CD4-positive, alpha-beta memory T cell (primary cell): Measurements from ENCODE around the gene OLAH. TPM values are rescaled to one million over a fixed set of nuclear protein-coding genes. Genes with fewer than 3 reads are reported as not detected.

Source experiments
- CTCF ChIA-PET: fragments of 350-600 bp; sonication (Branson Sonifier 250); formaldehyde crosslinking; loops from one replicate; lab custom pipeline; 2021; ENCODE audit warnings: inconsistent platforms; ENCODE audit not compliant: partially characterized antibody; lab: Charles Lee
- POLR2A ChIA-PET: fragments of 350-600 bp; sonication (Branson Sonifier 250); formaldehyde crosslinking; loops from one replicate; lab custom pipeline; 2021; ENCODE audit not compliant: partially characterized antibody; lab: Charles Lee
- DNase-seq, 5 donors: peaks; one replicate each; pipeline versions ENCODE4 v3.0.0 to v3.0.0-alpha.2; 2020 to 2022; ENCODE audit warnings: mixed read lengths in 1 of 5
- H3K27ac ChIP-seq: one replicate; pipeline ENCODE4 v1.7.0; 2013; ENCODE audit warnings: low read depth, low read length
- H3K27me3 ChIP-seq: 2 replicates; pipeline ENCODE4 v1.7.0; 2013; ENCODE audit warnings: mild to moderate bottlenecking, low read length, moderate library complexity; ENCODE audit not compliant: insufficient read depth
- H3K36me3 ChIP-seq: 2 replicates; pipeline ENCODE4 v1.7.0; 2013; ENCODE audit warnings: mild to moderate bottlenecking, low read length, moderate library complexity; ENCODE audit not compliant: insufficient read depth
- H3K4me1 ChIP-seq: 2 replicates; pipeline ENCODE4 v1.7.0; 2013; ENCODE audit warnings: mild to moderate bottlenecking, low read length, moderate library complexity; ENCODE audit not compliant: insufficient read depth
- H3K4me3 ChIP-seq, 2 donors: one replicate each; pipeline ENCODE4 v1.7.0; 2013; ENCODE audit warnings: low read length in 2 of 2, mild to moderate bottlenecking in 1 of 2
- H3K9me3 ChIP-seq, 2 donors: one replicate each; pipeline ENCODE4 v1.7.0; 2013; ENCODE audit warnings: low read length in 2 of 2, control low read depth in 1 of 2; ENCODE audit not compliant: control insufficient read depth in 1 of 2
- H3K27ac Mint-ChIP-seq, 7 donors: one replicate each; pipeline ENCODE4 v1.8.0; 2020 to 2021; ENCODE audit warnings: mixed read lengths in 7 of 7, mild to moderate bottlenecking in 6 of 7, inconsistent platforms in 3 of 7, moderate library complexity in 3 of 7
- H3K27me3 Mint-ChIP-seq, 2 donors: one replicate each; pipeline ENCODE4 v1.8.0; 2020 to 2021; ENCODE audit warnings: mixed read lengths in 2 of 2
- H3K36me3 Mint-ChIP-seq, 2 donors: one replicate each; pipeline ENCODE4 v1.8.0; 2020 to 2021; ENCODE audit warnings: mixed read lengths in 2 of 2, inconsistent platforms in 1 of 2, mild to moderate bottlenecking in 1 of 2
- H3K4me1 Mint-ChIP-seq, 4 donors: one replicate each; pipeline ENCODE4 v1.8.0; 2020 to 2021; ENCODE audit warnings: mixed read lengths in 4 of 4, mild to moderate bottlenecking in 1 of 4
- H3K4me3 Mint-ChIP-seq, 8 donors: one replicate each; pipeline ENCODE4 v1.8.0; 2020 to 2021; ENCODE audit warnings: mixed read lengths in 8 of 8, mild to moderate bottlenecking in 7 of 8, moderate library complexity in 6 of 8, inconsistent platforms in 3 of 8
- H3K9me3 Mint-ChIP-seq, 8 donors: one replicate each; pipeline ENCODE4 v1.8.0; 2020 to 2021; ENCODE audit warnings: mixed read lengths in 8 of 8, mild to moderate bottlenecking in 5 of 8, inconsistent platforms in 3 of 8, moderate library complexity in 1 of 8
- intact Hi-C: fragments of 100-400 bp; cut with micrococcal nuclease; formaldehyde crosslinking; loops from one replicate; pipeline ENCODE4 v1.15.1; 2023
- polyA plus RNA-seq, 2 donors: library from polyadenylated mRNA; unstranded; fragments of 300-500 nt; fragmentation: Illumina TruSeq; gene quantifications; one replicate each; pipeline ENCODE4 v1.2.3, GENCODE V29; 2021
- total RNA-seq, 2 experiments: library from RNA; stranded (reverse); gene quantifications; one replicate each; pipeline ENCODE4 v1.2.3, GENCODE V29; 2021

Gene OLAH
- total and polyA plus RNA-seq, 4 experiments from 2014 or later = 0.20 to 1.4 TPM; not detected in 2

DNA sequence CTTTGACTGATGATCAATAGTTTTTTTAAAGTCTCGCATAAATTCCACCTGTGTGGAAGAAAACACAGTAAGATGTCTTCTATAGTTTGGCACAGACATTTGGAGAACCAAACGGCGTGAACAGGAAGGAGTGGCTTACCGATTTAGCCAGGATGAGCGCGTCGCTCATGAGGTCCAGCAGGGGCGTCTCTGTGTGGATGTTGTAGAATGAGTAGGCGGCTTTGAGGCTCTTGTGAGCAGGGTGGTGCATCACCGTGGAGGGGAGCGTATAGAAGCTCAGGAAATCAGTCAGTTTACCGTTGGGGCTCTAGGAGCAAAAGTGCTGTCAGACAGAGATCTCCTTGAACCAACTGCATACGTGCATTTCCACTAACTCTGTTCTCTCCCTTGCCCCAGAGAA is 68.9 kb downstream of the OLAH start:
- no peak overlapping the region for H3K27ac ChIP-seq
- Mint-ChIP-seq H3K27me3 (no peaks in the 10 kb centered on the region), H3K27ac (peak overlapping the region in 3 of 7 donors; percentile 29 to 90 (median 80)), H3K9me3 (no peaks in the 10 kb centered on the region), H3K4me1 (peaks cover 0 to 4% (median 2%) of the 10 kb centered on the region in 4 donors), H3K4me3 (no peak overlapping the region), H3K36me3 (peaks cover 26 to 44% of the 10 kb centered on the region in 2 donors)
- no peak for DNase-seq
- H3K4me3 ChIP-seq = no peak overlapping the region
- H3K9me3 ChIP-seq = no peaks in the 10 kb centered on the region
- H3K4me1 ChIP-seq = no peaks in the 10 kb centered on the region
- intact Hi-C loops = no loop called here
- ChIA-PET POLR2A (interaction anchor here (1.5 kb wide), 1 partner anchor 11 kb away, joined by 3 read pairs; no protein-coding TSS in a partner anchor), CTCF (no interaction called here)
- H3K27me3 ChIP-seq = no peaks in the 10 kb centered on the region
- H3K36me3 ChIP-seq = peaks cover 23% of the 10 kb centered on the region

DNA sequence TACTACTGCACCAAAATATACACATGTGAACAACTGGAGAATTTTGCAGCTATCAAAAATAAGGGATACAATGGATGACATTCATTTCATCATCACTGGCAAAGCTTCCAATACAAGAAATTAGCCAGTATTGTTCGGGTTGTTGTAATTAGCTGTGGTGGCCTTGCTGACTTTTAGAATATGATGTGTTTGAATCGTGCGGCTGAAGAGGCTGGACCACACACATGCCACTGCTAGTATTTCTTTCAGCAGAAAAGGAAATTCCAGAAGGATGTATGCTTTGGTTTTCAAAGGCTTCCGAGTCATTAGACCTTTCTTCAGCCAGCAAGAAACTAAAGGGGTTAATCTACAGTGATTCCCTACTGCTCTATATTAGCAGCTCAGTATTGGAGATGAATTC is 70.0 kb downstream of the OLAH start:
- Mint-ChIP-seq H3K36me3 (peaks cover 18 to 38% of the 10 kb centered on the region in 2 donors), H3K27ac (peak overlapping the region in 1 of 7 donors; percentile 68), H3K27me3 (no peaks in the 10 kb centered on the region), H3K4me1 (peaks cover 0 to 4% (median under 1%) of the 10 kb centered on the region in 4 donors), H3K9me3 (no peaks in the 10 kb centered on the region), H3K4me3 (no peak overlapping the region)
- peaks cover 25% of the 10 kb centered on the region for H3K36me3 ChIP-seq
- no peaks in the 10 kb centered on the region for H3K9me3 ChIP-seq
- H3K27me3 ChIP-seq = no peaks in the 10 kb centered on the region
- DNase-seq = no peak
- H3K27ac ChIP-seq = no peak overlapping the region
- no peaks in the 10 kb centered on the region for H3K4me1 ChIP-seq
- no peak overlapping the region for H3K4me3 ChIP-seq
- ChIA-PET POLR2A (interaction anchor here (1.5 kb wide), 1 partner anchor 12 kb away, joined by 3 read pairs; no protein-coding TSS in a partner anchor), CTCF (interaction anchor here (0.7 to 1.2 kb wide), 3 partner anchors 9 to 98 kb away, joined by 3 to 4 read pairs (median 3); no protein-coding TSS in a partner anchor)
- intact Hi-C loops = no loop called here

DNA sequence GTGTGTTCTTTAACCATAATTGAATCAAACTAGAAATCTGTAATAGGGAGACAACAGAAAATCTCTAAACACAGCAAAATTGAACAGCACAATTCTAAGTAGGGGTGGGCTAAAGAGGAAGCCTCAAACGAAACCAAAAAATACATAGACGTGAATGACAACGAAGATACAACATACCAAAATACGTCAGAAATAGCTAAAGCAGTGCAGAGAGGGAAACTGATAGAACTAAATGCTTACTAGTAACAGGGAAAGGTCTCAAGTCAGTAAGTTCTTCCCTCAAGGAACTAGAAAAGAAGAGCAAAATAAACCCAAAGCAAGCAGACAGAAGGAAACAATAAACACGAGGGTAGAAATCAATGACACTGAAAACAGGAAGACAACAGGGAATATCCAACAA is 72.5 kb downstream of the OLAH start:
- no peak overlapping the region for H3K27ac ChIP-seq
- peaks cover 29% of the 10 kb centered on the region for H3K36me3 ChIP-seq
- H3K4me1 Mint-ChIP-seq = peaks cover 0 to 4% (median 3%) of the 10 kb centered on the region in 4 donors
- no peak overlapping the region for H3K4me3 Mint-ChIP-seq
- ChIA-PET POLR2A (interaction anchor here (0.6 kb wide), 1 partner anchor 132 kb away, joined by 3 read pairs; no protein-coding TSS in a partner anchor), CTCF (no interaction called here)
- intact Hi-C loops = no loop called here
- no peaks in the 10 kb centered on the region for H3K27me3 ChIP-seq
- no peak overlapping the region for H3K4me3 ChIP-seq
- H3K27ac Mint-ChIP-seq = no peak overlapping the region
- H3K27me3 Mint-ChIP-seq = no peaks in the 10 kb centered on the region
- peaks cover 14 to 34% of the 10 kb centered on the region in 2 donors for H3K36me3 Mint-ChIP-seq
- H3K9me3 Mint-ChIP-seq = no peaks in the 10 kb centered on the region
- H3K9me3 ChIP-seq = no peaks in the 10 kb centered on the region
- no peaks in the 10 kb centered on the region for H3K4me1 ChIP-seq
- DNase-seq = no peak

DNA sequence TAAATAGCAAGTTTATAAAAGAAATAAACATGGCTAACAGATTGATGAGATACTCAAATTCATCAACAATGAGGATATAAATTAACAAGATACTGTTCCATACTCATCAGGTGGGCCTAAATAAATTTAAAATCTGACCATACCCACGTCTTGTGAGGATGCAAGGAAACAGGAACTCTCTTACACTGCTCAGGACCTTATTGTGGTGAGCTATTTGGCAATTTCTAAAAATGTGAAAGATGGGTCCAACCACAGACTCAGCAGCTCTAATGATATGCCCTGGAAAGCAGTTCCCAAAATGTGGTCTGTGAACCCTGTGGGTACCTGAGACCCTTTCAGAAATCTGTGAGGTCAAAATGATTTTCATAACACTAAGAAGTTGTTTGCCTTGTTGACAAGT is 74.9 kb downstream of the OLAH start:
- Mint-ChIP-seq H3K4me1 (peaks cover 2 to 13% (median 9%) of the 10 kb centered on the region in 4 donors), H3K27ac (peak overlapping the region in 1 of 7 donors; percentile 38), H3K9me3 (no peaks in the 10 kb centered on the region), H3K36me3 (peaks cover 10 to 35% of the 10 kb centered on the region in 2 donors), H3K4me3 (no peak overlapping the region), H3K27me3 (no peaks in the 10 kb centered on the region)
- no peaks in the 10 kb centered on the region for H3K27me3 ChIP-seq
- no peak for DNase-seq
- H3K27ac ChIP-seq = no peak overlapping the region
- H3K9me3 ChIP-seq = no peaks in the 10 kb centered on the region
- no peak overlapping the region for H3K4me3 ChIP-seq
- no peaks in the 10 kb centered on the region for H3K4me1 ChIP-seq
- CTCF ChIA-PET = interaction anchor here (0.9 kb wide), 1 partner anchor 21 kb away, joined by 3 read pairs; no protein-coding TSS in a partner anchor
- intact Hi-C loops = no loop called here
- POLR2A ChIA-PET = no interaction called here
- H3K36me3 ChIP-seq = peaks cover 24% of the 10 kb centered on the region

DNA sequence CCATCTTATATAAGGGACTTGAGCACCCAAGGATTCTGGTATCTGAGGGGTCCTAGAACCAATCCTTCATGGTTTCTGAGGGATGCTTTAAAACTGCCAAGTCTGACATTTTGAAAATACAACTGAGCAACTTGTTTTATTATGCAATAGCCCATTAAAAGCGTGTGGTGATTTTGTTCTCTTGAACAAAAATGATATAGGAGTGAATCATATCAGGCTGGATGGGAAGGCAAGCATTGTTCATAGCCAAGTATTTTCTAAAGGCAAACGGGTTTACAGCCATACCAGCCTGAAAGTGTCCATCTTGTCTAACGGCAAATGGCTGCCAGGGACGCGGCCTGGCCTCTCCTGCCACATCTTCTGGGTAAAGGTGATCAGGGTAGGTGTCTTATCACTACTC is 76.8 kb downstream of the OLAH start:
- DNase-seq = no peak
- intact Hi-C loops = no loop called here
- Mint-ChIP-seq H3K27ac (no peak overlapping the region), H3K4me1 (peaks cover 6 to 29% (median 12%) of the 10 kb centered on the region in 4 donors), H3K27me3 (no peaks in the 10 kb centered on the region), H3K9me3 (no peaks in the 10 kb centered on the region), H3K36me3 (peaks cover 17 to 45% of the 10 kb centered on the region in 2 donors), H3K4me3 (no peak overlapping the region)
- Histone ChIP-seq H3K27ac (no peak overlapping the region), H3K4me3 (no peak overlapping the region), H3K4me1 (no peaks in the 10 kb centered on the region), H3K36me3 (peaks cover 27% of the 10 kb centered on the region), H3K27me3 (no peaks in the 10 kb centered on the region), H3K9me3 (no peaks in the 10 kb centered on the region)
- ChIA-PET POLR2A (no interaction called here), CTCF (no interaction called here)

DNA sequence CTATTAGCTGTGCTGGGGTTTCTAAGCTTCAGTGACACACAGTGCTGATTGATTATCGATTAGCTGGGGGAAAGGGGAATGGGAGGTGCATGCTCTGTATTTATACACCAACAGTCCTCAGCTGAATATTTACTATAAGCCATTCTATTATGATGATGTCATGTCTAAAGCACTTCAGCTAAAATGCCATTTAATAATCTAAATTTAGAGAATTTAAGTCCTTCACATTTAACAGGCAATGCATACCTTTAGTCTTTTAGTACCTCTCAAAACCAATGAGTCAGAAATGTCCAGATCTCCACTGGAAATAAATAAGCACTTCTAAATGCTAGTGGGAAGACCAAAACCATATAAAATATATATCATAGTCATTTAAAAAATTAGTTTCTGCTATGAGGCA is 78.0 kb downstream of the OLAH start:
- Mint-ChIP-seq H3K4me1 (peaks cover 4 to 29% (median 12%) of the 10 kb centered on the region in 4 donors), H3K27ac (peak overlapping the region in 1 of 7 donors; percentile 61), H3K36me3 (peaks cover 22 to 49% of the 10 kb centered on the region in 2 donors), H3K27me3 (no peaks in the 10 kb centered on the region), H3K9me3 (no peaks in the 10 kb centered on the region), H3K4me3 (no peak overlapping the region)
- no peak overlapping the region for H3K4me3 ChIP-seq
- H3K9me3 ChIP-seq = no peaks in the 10 kb centered on the region
- POLR2A ChIA-PET = no interaction called here
- no peaks in the 10 kb centered on the region for H3K27me3 ChIP-seq
- peaks cover 27% of the 10 kb centered on the region for H3K36me3 ChIP-seq
- CTCF ChIA-PET = interaction anchor here (0.8 to 6.0 kb wide), 2 partner anchors 16 to 50 kb away, joined by 3 to 34 read pairs; no protein-coding TSS in a partner anchor
- no peak overlapping the region for H3K27ac ChIP-seq
- intact Hi-C loops = no loop called here
- no peak for DNase-seq
- H3K4me1 ChIP-seq = no peaks in the 10 kb centered on the region

DNA sequence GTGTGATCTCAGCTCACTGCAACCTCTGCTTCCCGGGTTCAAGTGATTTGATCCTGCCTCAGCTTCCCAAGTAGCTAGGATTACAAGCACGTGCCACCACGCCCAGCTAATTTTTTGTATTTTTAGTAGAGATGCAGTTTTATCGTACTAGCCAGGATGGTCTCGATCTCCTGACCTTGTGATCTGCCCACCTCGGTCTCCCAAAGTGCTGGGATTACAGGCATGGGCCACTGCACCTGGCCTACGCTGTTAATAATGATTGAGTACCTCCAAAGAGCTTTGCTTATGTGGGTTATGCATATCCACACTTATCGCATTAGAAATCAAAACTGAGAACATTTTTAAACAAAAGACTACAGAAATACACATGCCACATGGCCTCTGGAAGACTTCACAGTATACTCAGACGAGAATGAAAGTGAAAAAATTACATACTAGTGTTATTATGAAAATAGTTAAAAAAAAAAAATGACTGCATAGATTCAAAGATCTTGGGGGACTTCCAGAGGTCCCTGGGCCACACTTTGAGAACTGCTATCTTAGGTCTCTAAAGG is 78.8 kb downstream of the OLAH start:
- H3K36me3 ChIP-seq = peaks cover 27% of the 10 kb centered on the region
- H3K36me3 Mint-ChIP-seq = peaks cover 22 to 52% of the 10 kb centered on the region in 2 donors
- CTCF ChIA-PET = interaction anchor here (0.7 to 6.0 kb wide), 6 partner anchors 9 to 157 kb away, joined by 3 to 34 read pairs (median 6); no protein-coding TSS in a partner anchor
- H3K27me3 Mint-ChIP-seq = no peaks in the 10 kb centered on the region
- no peak overlapping the region for H3K27ac ChIP-seq
- intact Hi-C loops = no loop called here
- H3K4me3 Mint-ChIP-seq = peak overlapping the region in 1 of 8 donors; percentile 46
- H3K4me1 ChIP-seq = no peaks in the 10 kb centered on the region
- no peak for DNase-seq
- no peaks in the 10 kb centered on the region for H3K9me3 ChIP-seq
- H3K4me3 ChIP-seq = no peak overlapping the region
- H3K9me3 Mint-ChIP-seq = no peaks in the 10 kb centered on the region
- peaks cover 4 to 29% (median 12%) of the 10 kb centered on the region in 4 donors for H3K4me1 Mint-ChIP-seq
- POLR2A ChIA-PET = interaction anchor here (1.3 kb wide), 1 partner anchor 87 kb away, joined by 3 read pairs; no protein-coding TSS in a partner anchor
- H3K27me3 ChIP-seq = no peaks in the 10 kb centered on the region
- H3K27ac Mint-ChIP-seq = peak overlapping the region; percentile 45 to 83 (median 61)
